ENCODE data around the gene TIGD1.

DNA sequence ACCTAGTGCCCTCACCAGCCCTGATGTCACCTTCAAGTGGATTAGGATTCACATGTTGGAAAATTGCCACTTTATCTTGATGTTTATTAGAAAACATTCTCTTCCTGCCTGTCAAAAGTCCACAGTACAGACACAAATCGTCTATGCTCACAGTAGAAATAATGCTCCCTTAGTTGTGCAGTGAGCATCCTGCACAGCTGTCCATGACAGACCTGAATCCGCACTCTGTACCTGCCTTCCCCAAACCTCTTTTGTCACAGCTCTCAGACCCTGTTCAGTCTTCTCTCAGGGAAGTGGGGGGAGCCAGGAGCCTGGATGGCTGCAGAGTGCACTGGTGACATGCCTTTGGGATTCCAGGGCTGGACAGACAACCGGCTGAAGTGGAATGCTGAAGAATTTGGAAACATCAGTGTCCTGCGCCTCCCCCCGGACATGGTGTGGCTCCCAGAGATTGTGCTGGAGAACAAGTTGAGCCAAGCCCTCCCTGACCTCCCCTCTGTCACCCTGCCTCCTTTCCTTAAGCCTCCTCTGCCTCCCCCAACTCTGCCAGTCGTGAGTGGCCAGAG, 22.4 kb downstream of the TIGD1 start:
- TF ChIP-seq, protein P1, sequence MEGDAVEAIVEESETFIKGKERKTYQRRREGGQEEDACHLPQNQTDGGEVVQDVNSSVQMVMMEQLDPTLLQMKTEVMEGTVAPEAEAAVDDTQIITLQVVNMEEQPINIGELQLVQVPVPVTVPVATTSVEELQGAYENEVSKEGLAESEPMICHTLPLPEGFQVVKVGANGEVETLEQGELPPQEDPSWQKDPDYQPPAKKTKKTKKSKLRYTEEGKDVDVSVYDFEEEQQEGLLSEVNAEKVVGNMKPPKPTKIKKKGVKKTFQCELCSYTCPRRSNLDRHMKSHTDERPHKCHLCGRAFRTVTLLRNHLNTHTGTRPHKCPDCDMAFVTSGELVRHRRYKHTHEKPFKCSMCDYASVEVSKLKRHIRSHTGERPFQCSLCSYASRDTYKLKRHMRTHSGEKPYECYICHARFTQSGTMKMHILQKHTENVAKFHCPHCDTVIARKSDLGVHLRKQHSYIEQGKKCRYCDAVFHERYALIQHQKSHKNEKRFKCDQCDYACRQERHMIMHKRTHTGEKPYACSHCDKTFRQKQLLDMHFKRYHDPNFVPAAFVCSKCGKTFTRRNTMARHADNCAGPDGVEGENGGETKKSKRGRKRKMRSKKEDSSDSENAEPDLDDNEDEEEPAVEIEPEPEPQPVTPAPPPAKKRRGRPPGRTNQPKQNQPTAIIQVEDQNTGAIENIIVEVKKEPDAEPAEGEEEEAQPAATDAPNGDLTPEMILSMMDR (IDR thresholded peaks at IDR 0.05) = no peak
- TF ChIP-seq POLR2A (IDR thresholded peaks at IDR 0.05) = no peak
